ENCODE data around the gene CDK5. TPM values are rescaled to one million over a fixed set of nuclear protein-coding genes. Genes with fewer than 3 reads are reported as not detected.
A peak's percentile ranks its signal among the peaks of the same experiment; 100 is the strongest.
"Not testable (repeated sequence)": the region's sequence is repeated elsewhere in the genome, so short reads cannot be mapped to it uniquely, and the experiment has no call there.

CDK5 gene
- total and polyA plus RNA-seq, 3 experiments from 2014 or later: 14.3 to 23.2 (median 20.5) TPM

- Histone ChIP-seq H3K4me1 (ENCODE audit: insufficient read depth, low read length) (peaks cover 20% of the 10 kb centered on the region), H3K27ac (ENCODE audit: low read depth, low read length) (peak overlapping the region; percentile 90), H3K4me3 (ENCODE audit: low read length) (peak overlapping the region; percentile 100), H3K9me3 (ENCODE audit: low read length) (no peaks in the 10 kb centered on the region), H3K36me3 (ENCODE audit: insufficient read depth, low read length) (no peaks in the 10 kb centered on the region), H3K27me3 (ENCODE audit: insufficient read depth, low read length, poor library complexity, severe bottlenecking) (no peaks in the 10 kb centered on the region)
- peaks cover 18 to 35% (median 28%) of the 10 kb centered on the region in 3 donors for H3K4me1 Mint-ChIP-seq
- peak overlapping the region; percentile 87 to 98 (median 96) for H3K4me3 Mint-ChIP-seq
- H3K27me3 Mint-ChIP-seq: peaks cover 0 to 1% of the 10 kb centered on the region in 2 donors
- H3K36me3 Mint-ChIP-seq: peaks cover 0 to 31% (median 3%) of the 10 kb centered on the region in 3 donors
- DNase-seq: no peak
- CTCF ChIA-PET: interaction anchor here (0.6 to 3.2 kb wide), 13 partner anchors 8 to 615 kb away, joined by 3 to 35 read pairs (median 5); partner anchors contain the start of genes NOS3, SLC4A2 and TMUB1
- H3K27ac Mint-ChIP-seq: peak overlapping the region; percentile 98 to 100 (median 99)
- no peaks in the 10 kb centered on the region for H3K9me3 Mint-ChIP-seq
- POLR2A ChIA-PET: interaction anchor here (0.6 to 1.5 kb wide), 5 partner anchors 11 to 315 kb away, joined by 3 to 13 read pairs (median 5); partner anchors contain the start of gene SLC4A2
Measured at GRCh38 chr7:151028948-151029501, 28.7 kb downstream of the CDK5 start.

DNA sequence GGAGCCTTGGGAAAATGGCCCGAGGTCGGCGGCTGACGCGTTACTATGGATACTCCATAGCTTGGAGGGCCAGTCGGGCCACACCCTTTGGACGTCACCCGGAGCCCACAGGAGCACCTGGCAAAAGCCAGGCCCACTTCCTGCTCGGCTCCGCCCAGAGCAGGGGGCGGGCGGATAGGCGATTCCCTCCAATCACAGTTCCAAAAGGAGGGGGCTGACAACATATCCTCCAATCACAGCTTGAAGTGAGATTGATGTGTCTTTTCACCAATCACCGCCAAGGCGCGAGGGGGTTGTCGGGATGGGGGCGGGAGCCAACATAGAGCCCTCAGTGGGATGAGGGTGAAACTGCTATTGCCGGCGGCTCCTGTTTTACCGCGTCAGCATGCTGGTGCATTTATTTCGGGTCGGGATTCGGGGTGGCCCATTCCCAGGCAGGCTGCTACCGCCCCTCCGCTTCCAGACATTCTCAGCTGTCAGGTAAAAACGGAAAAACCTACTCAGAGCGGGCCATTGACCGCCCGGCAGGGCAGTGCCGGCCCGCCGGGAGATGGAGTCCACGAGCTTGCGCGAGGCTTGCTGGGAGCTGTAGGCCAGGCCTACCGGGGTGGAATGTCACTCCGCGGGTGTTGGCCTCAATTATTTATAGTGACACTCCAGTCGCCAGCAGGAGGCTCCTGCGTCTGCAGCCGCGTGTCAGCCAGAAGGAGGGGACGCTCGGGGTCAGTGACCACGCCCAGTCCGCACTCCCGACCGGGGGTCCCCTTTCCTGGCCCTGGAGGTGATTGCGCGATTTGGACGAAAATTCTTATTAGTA is 29.4 kb downstream of the CDK5 start, which contains the start of gene ABCB8:
Gene ABCB8 (plus strand): TSS at position 320 of the 817 bp plus-strand sequence. CDS start 66 bp downstream, at position 386.
- ChIA-PET CTCF (interaction anchor here (0.6 to 3.2 kb wide), 25 partner anchors 9 to 1181 kb away, joined by 3 to 35 read pairs (median 4); partner anchors contain the start of genes NOS3, SLC4A2 and TMUB1), POLR2A (interaction anchor here (0.6 to 1.5 kb wide), 9 partner anchors 10 to 314 kb away, joined by 3 to 13 read pairs (median 5); partner anchors contain the start of genes CDK5, SLC4A2 and TMUB1)
- H3K27me3 ChIP-seq (ENCODE audit: insufficient read depth, low read length, poor library complexity, severe bottlenecking): no peaks in the 10 kb centered on the region
- H3K4me3 Mint-ChIP-seq: peak within 1 kb of the TSS; percentile 87 to 98 (median 96)
- peaks cover 0 to 1% of the 10 kb centered on the region in 2 donors for H3K27me3 Mint-ChIP-seq
- peak within 1 kb of the TSS; percentile 90 for H3K27ac ChIP-seq (ENCODE audit: low read depth, low read length)
- H3K4me1 ChIP-seq (ENCODE audit: insufficient read depth, low read length): peaks cover 20% of the 10 kb centered on the region
- H3K4me3 ChIP-seq (ENCODE audit: low read length): peak within 1 kb of the TSS; percentile 100
- DNase-seq: peak; percentile 93 to 99 (median 99)
- no peaks in the 10 kb centered on the region for H3K9me3 ChIP-seq (ENCODE audit: low read length)
- H3K27ac Mint-ChIP-seq: peak within 1 kb of the TSS; percentile 98 to 100 (median 99)
- H3K4me1 Mint-ChIP-seq: peaks cover 18 to 35% (median 28%) of the 10 kb centered on the region in 3 donors
- no peaks in the 10 kb centered on the region for H3K9me3 Mint-ChIP-seq
- no peaks in the 10 kb centered on the region for H3K36me3 ChIP-seq (ENCODE audit: insufficient read depth, low read length)
- peaks cover 0 to 31% (median 3%) of the 10 kb centered on the region in 3 donors for H3K36me3 Mint-ChIP-seq

GRCh38 chr7:151027728-151028130 is 30.0 kb downstream of the CDK5 start:
- not testable (repeated sequence) for H3K9me3 ChIP-seq (ENCODE audit: low read length); H3K27me3 ChIP-seq (ENCODE audit: insufficient read depth, low read length, poor library complexity, severe bottlenecking); H3K27me3 Mint-ChIP-seq; H3K36me3 ChIP-seq (ENCODE audit: insufficient read depth, low read length); H3K9me3 Mint-ChIP-seq; DNase-seq
- Mint-ChIP-seq H3K4me3 (peak overlapping the region; percentile 87 to 98 (median 96)), H3K36me3 (peaks cover 0 to 25% (median 3%) of the 10 kb centered on the region in 3 donors), H3K27ac (peak overlapping the region; percentile 98 to 100 (median 99)), H3K4me1 (peaks cover 18 to 35% (median 28%) of the 10 kb centered on the region in 3 donors)
- Histone ChIP-seq H3K4me3 (ENCODE audit: low read length) (peak overlapping the region; percentile 100), H3K27ac (ENCODE audit: low read depth, low read length) (peak overlapping the region; percentile 90), H3K4me1 (ENCODE audit: insufficient read depth, low read length) (peaks cover 20% of the 10 kb centered on the region)
- CTCF ChIA-PET: interaction anchor here (0.8 to 3.2 kb wide), 22 partner anchors 9 to 126 kb away, joined by 3 to 35 read pairs (median 4); partner anchors contain the start of genes NOS3 and TMUB1
- POLR2A ChIA-PET: interaction anchor here (0.9 to 1.5 kb wide), 6 partner anchors 9 to 76 kb away, joined by 3 to 13 read pairs (median 6); partner anchors contain the start of genes CDK5 and SLC4A2

DNA sequence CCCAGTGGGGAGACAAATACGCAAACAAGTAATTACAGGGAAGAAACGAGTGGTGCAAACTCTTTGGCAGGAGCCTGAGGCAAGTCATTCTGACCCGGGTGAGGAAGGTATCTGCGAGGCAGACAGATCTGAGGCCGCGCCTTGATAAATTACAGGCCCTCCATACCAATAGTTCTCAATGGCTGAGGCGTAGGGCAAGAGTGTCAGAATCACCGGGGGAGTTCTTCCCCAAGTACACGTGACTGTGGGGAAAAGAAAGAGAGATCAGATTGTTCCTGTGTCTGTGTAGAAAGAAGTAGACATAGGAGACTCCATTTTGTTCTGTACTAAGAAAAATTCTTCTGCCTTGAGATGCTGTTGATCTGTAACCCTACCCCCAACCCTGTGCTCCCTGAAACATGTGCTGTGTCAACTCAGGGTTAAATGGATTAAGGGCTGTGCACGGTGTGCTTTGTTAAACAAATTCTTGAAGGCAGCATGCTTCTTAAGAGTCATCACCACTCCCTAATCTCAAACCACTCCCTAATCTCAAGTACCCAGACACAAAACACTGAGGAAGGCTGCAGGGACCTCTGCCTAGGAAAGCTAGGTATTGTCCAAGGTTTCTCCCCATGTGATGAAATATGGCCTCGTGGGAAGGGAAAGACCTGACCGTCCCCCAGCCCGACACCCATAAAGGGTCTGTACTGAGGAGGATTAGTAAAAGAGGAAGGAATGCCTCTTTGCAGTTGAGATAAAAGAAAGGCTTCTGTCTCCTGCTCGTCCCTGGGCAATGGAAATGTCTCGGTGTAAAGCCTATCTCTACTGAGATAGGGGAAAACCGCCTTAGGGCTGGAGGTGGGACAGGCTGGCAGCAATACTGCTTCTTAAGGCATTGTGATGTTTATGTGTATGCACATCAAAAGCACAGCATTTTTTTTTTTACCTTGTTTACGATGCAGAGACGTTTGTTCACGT is 30.6 kb downstream of the CDK5 start:
- not testable (repeated sequence) for H3K9me3 Mint-ChIP-seq
- peak overlapping the region; percentile 100 for H3K4me3 ChIP-seq (ENCODE audit: low read length)
- H3K4me3 Mint-ChIP-seq: peak overlapping the region; percentile 87 to 98 (median 96)

GRCh38 chr7:151025924-151026671 is 31.6 kb downstream of the CDK5 start:
- peaks cover 18 to 29% (median 28%) of the 10 kb centered on the region in 3 donors for H3K4me1 Mint-ChIP-seq
- no peak for DNase-seq
- peaks cover 0 to 11% (median 3%) of the 10 kb centered on the region in 3 donors for H3K36me3 Mint-ChIP-seq
- H3K27me3 ChIP-seq (ENCODE audit: insufficient read depth, low read length, poor library complexity, severe bottlenecking): no peaks in the 10 kb centered on the region
- peaks cover 2 to 5% of the 10 kb centered on the region in 2 donors for H3K27me3 Mint-ChIP-seq
- peak overlapping the region in 2 of 7 donors; percentile 49 to 87 for H3K4me3 Mint-ChIP-seq
- no peaks in the 10 kb centered on the region for H3K9me3 Mint-ChIP-seq
- H3K9me3 ChIP-seq (ENCODE audit: low read length): no peaks in the 10 kb centered on the region
- no peaks in the 10 kb centered on the region for H3K36me3 ChIP-seq (ENCODE audit: insufficient read depth, low read length)
- H3K27ac Mint-ChIP-seq: peak overlapping the region in 6 of 8 donors; percentile 90 to 100 (median 99)
- H3K4me1 ChIP-seq (ENCODE audit: insufficient read depth, low read length): peaks cover 20% of the 10 kb centered on the region
- CTCF ChIA-PET: interaction anchor here (0.8 to 1.3 kb wide), 2 partner anchors 8 to 63 kb away, joined by 3 to 8 read pairs; no protein-coding TSS in a partner anchor
- POLR2A ChIA-PET: no interaction called here
- peak overlapping the region; percentile 14 for H3K27ac ChIP-seq (ENCODE audit: low read depth, low read length)
- no peak overlapping the region for H3K4me3 ChIP-seq (ENCODE audit: low read length)

More for the DNA sequence above, 30.6 kb downstream of the CDK5 start:
- H3K27me3 ChIP-seq (ENCODE audit: insufficient read depth, low read length, poor library complexity, severe bottlenecking); H3K27me3 Mint-ChIP-seq; H3K9me3 ChIP-seq (ENCODE audit: low read length); DNase-seq; H3K36me3 ChIP-seq (ENCODE audit: insufficient read depth, low read length): not testable (repeated sequence)
- peaks cover 20% of the 10 kb centered on the region for H3K4me1 ChIP-seq (ENCODE audit: insufficient read depth, low read length)
- ChIA-PET CTCF (interaction anchor here (1.0 to 3.2 kb wide), 7 partner anchors 9 to 87 kb away, joined by 3 to 20 read pairs (median 4); no protein-coding TSS in a partner anchor), POLR2A (interaction anchor here (0.9 to 1.5 kb wide), 4 partner anchors 9 to 32 kb away, joined by 3 to 13 read pairs (median 8); partner anchors contain the start of genes CDK5 and SLC4A2)
- H3K27ac ChIP-seq (ENCODE audit: low read depth, low read length): peak overlapping the region; percentile 90
- Mint-ChIP-seq H3K4me1 (peaks cover 18 to 35% (median 28%) of the 10 kb centered on the region in 3 donors), H3K36me3 (peaks cover 0 to 20% (median 3%) of the 10 kb centered on the region in 3 donors), H3K27ac (peak overlapping the region; percentile 98 to 100 (median 99))

- ChIA-PET CTCF (interaction anchor here (0.7 to 1.5 kb wide), 3 partner anchors 16 to 127 kb away, joined by 3 to 4 read pairs (median 3); no protein-coding TSS in a partner anchor), POLR2A (no interaction called here)
- Histone ChIP-seq H3K27ac (ENCODE audit: low read depth, low read length) (no peak within 1 kb of the TSS), H3K27me3 (ENCODE audit: insufficient read depth, low read length, poor library complexity, severe bottlenecking) (no peaks in the 10 kb centered on the region), H3K36me3 (ENCODE audit: insufficient read depth, low read length) (no peaks in the 10 kb centered on the region), H3K9me3 (ENCODE audit: low read length) (no peaks in the 10 kb centered on the region), H3K4me1 (ENCODE audit: insufficient read depth, low read length) (peaks cover 18% of the 10 kb centered on the region), H3K4me3 (ENCODE audit: low read length) (no peak within 1 kb of the TSS)
- H3K27me3 Mint-ChIP-seq: peaks cover 6 to 17% of the 10 kb centered on the region in 2 donors
- peaks cover 0 to 9% (median 3%) of the 10 kb centered on the region in 3 donors for H3K36me3 Mint-ChIP-seq
- peaks cover 14 to 25% (median 22%) of the 10 kb centered on the region in 3 donors for H3K4me1 Mint-ChIP-seq
- no peaks in the 10 kb centered on the region for H3K9me3 Mint-ChIP-seq
- peak within 1 kb of the TSS in 6 of 8 donors; percentile 18 to 71 (median 46) for H3K27ac Mint-ChIP-seq
- peak within 1 kb of the TSS in 2 of 7 donors; percentile 23 to 69 for H3K4me3 Mint-ChIP-seq
- no peak for DNase-seq
Measured at GRCh38 chr7:151024435-151025056, 33.2 kb downstream of the CDK5 start, which contains the start of gene ATG9B. Gene ATG9B, minus strand, starts transcription at chr7:151024494. Its CDS starts 71 bp downstream, at chr7:151024423.
